ENCODE data around the gene MAP2K7.

Gene MAP2K7

GRCh38 chr19:7904074-7905020 is 670 bp downstream of the MAP2K7 start:
- TF ChIP-seq CTCF (IDR thresholded peaks at IDR 0.05; ENCODE audit: low read depth, low read length): no peak
- DNase-seq (ENCODE audit: low read depth in 2 of 2): no peak
- H3K4me3 ChIP-seq (replicated peaks in 1 of 2; ENCODE audit: low read depth in 2 of 2, low read length in 2 of 2): peak overlapping the region; percentile 92 to 93

- peak overlapping the region; percentile 17 to 92 for H3K4me3 ChIP-seq (replicated peaks in 1 of 2; ENCODE audit: low read depth in 2 of 2, low read length in 2 of 2)
Observed at GRCh38 chr19:7905268-7905667, 1.6 kb downstream of the MAP2K7 start.

GRCh38 chr19:7905859-7906258 is 2.2 kb downstream of the MAP2K7 start:
- TF ChIP-seq CTCF (IDR thresholded peaks at IDR 0.05; ENCODE audit: low read depth, low read length): no peak
- no peak overlapping the region for H3K4me3 ChIP-seq (replicated peaks in 1 of 2; ENCODE audit: low read depth in 2 of 2, low read length in 2 of 2)
- DNase-seq (ENCODE audit: low read depth in 2 of 2): no peak

More at GRCh38 chr19:7905268-7905667, 1.6 kb downstream of the MAP2K7 start:
- no peak for DNase-seq (ENCODE audit: low read depth in 2 of 2)
- TF ChIP-seq CTCF (IDR thresholded peaks at IDR 0.05; ENCODE audit: low read depth, low read length): no peak

GRCh38 chr19:7907122-7907521 is 3.4 kb downstream of the MAP2K7 start:
- TF ChIP-seq CTCF (IDR thresholded peaks at IDR 0.05; ENCODE audit: low read depth, low read length): no peak
- H3K4me3 ChIP-seq (replicated peaks in 1 of 2; ENCODE audit: low read depth in 2 of 2, low read length in 2 of 2): no peak overlapping the region
- DNase-seq (ENCODE audit: low read depth in 2 of 2): no peak

- DNase-seq (ENCODE audit: low read depth in 2 of 2): no peak
Observed at GRCh38 chr19:7907544-7907943, 3.9 kb downstream of the MAP2K7 start.

GRCh38 chr19:7908078-7908699 is 4.5 kb downstream of the MAP2K7 start:
- H3K4me3 ChIP-seq (replicated peaks in 1 of 2; ENCODE audit: low read depth in 2 of 2, low read length in 2 of 2): no peak overlapping the region
- DNase-seq (ENCODE audit: low read depth in 2 of 2): no peak
- no peak for TF ChIP-seq CTCF (IDR thresholded peaks at IDR 0.05; ENCODE audit: low read depth, low read length)

More at GRCh38 chr19:7907544-7907943, 3.9 kb downstream of the MAP2K7 start:
- no peak for TF ChIP-seq CTCF (IDR thresholded peaks at IDR 0.05; ENCODE audit: low read depth, low read length)
- H3K4me3 ChIP-seq (replicated peaks in 1 of 2; ENCODE audit: low read depth in 2 of 2, low read length in 2 of 2): no peak overlapping the region
